Activated CD4-positive, alpha-beta T cell treated with anti-CD3 and anti-CD28 coated beads, Interleukin-2, amount 50 U/mL, for 4 hours (primary cell): Measurements from ENCODE around the gene DAO.
"Not testable (repeated sequence)": the region's sequence is repeated elsewhere in the genome, so short reads cannot be mapped to it uniquely, and the experiment has no call there.

Experiments
- DNase-seq, 2 experiments: peaks; one replicate each; pipeline ENCODE4 v3.0.0-alpha.2; 2020

Gene DAO

GRCh38 chr12:108850854-108851573 lies 28.9 kb upstream of the DAO start:
- no peak for DNase-seq

- DNase-seq, result no peak
Measured at GRCh38 chr12:108852674-108853309, 27.1 kb upstream of the DAO start.

GRCh38 chr12:108853426-108853825 lies 26.5 kb upstream of the DAO start:
- DNase-seq, result no peak

GRCh38 chr12:108853981-108854446 lies 25.9 kb upstream of the DAO start:
- DNase-seq, result no peak

- DNase-seq, result no peak
Measured at GRCh38 chr12:108854451-108855283, 25.2 kb upstream of the DAO start.

GRCh38 chr12:108855284-108856169 lies 24.4 kb upstream of the DAO start:
- DNase-seq, result no peak

GRCh38 chr12:108856170-108856427 lies 23.8 kb upstream of the DAO start:
- DNase-seq, result no peak

- peak; percentile 59 to 70 for DNase-seq
Measured at GRCh38 chr12:108856428-108857157, 23.3 kb upstream of the DAO start.

- DNase-seq, result no peak
Measured at GRCh38 chr12:108857158-108857407, 22.8 kb upstream of the DAO start.

GRCh38 chr12:108858311-108859074 lies 21.4 kb upstream of the DAO start:
- no peak for DNase-seq

GRCh38 chr12:108859141-108859922 lies 20.6 kb upstream of the DAO start:
- not testable (repeated sequence) for DNase-seq

GRCh38 chr12:108859923-108860291 lies 20.0 kb upstream of the DAO start:
- DNase-seq, result no peak

GRCh38 chr12:108860443-108860842 lies 19.4 kb upstream of the DAO start:
- no peak for DNase-seq

GRCh38 chr12:108861878-108862587 lies 17.9 kb upstream of the DAO start:
- DNase-seq, result no peak

- DNase-seq, result no peak
Measured at GRCh38 chr12:108862588-108862959, 17.3 kb upstream of the DAO start.

- DNase-seq, result no peak
Measured at GRCh38 chr12:108865169-108865568, 14.7 kb upstream of the DAO start.

GRCh38 chr12:108866083-108866482 lies 13.8 kb upstream of the DAO start:
- DNase-seq, result not testable (repeated sequence)

GRCh38 chr12:108868781-108869180 lies 11.1 kb upstream of the DAO start:
- DNase-seq, result no peak

- DNase-seq, result no peak
Measured at GRCh38 chr12:108875280-108875679, 4.6 kb upstream of the DAO start.

GRCh38 chr12:108875682-108876361 lies 4.1 kb upstream of the DAO start:
- DNase-seq, result no peak
